Chondrocyte (in vitro differentiated cells): ENCODE measurements around the gene TRPC1. TPM values are rescaled to one million over a fixed set of nuclear protein-coding genes. Genes with fewer than 3 reads are reported as not detected.

Experiments used
- DNase-seq: peaks from one replicate; pipeline ENCODE4 v3.0.0; 2021; ENCODE audit warnings: mixed read lengths, low spot score
- H3K27ac Mint-ChIP-seq: one replicate; pipeline ENCODE4 v1.8.0; 2021; ENCODE audit warnings: mild to moderate bottlenecking, moderate library complexity, mixed read lengths; ENCODE audit not compliant: unreplicated experiment
- H3K27me3 Mint-ChIP-seq: 2 replicates; pipeline ENCODE4 v1.8.0; 2021; ENCODE audit warnings: low read depth, mixed read lengths
- H3K36me3 Mint-ChIP-seq: 2 replicates; pipeline ENCODE4 v1.8.0; 2021; ENCODE audit warnings: low read depth, mixed read lengths
- H3K4me1 Mint-ChIP-seq: 2 replicates; pipeline ENCODE4 v1.8.0; 2021; ENCODE audit warnings: low read depth, mild to moderate bottlenecking, mixed read lengths
- H3K4me3 Mint-ChIP-seq: one replicate; pipeline ENCODE4 v1.8.0; 2021; ENCODE audit warnings: mild to moderate bottlenecking, moderate library complexity, mixed read lengths; ENCODE audit not compliant: unreplicated experiment
- H3K9me3 Mint-ChIP-seq: 2 replicates; pipeline ENCODE4 v1.8.0; 2021; ENCODE audit warnings: low read depth, mixed read lengths
- total RNA-seq: library from RNA; stranded (reverse); gene quantifications from 3 replicates; pipeline ENCODE4 v1.2.1, GENCODE V29; 2021
- TF ChIP-seq, protein P1 (sequence below): fragments of 200-600 bp; sonication (generic); IDR thresholded peaks from 2 replicates; pipeline ENCODE4 v1.5.0; 2021; ENCODE audit warnings: antibody characterized with exemption, mild to moderate bottlenecking, moderate library complexity

TRPC1 gene
- total RNA-seq, 1 donor from 2014 or later: 15.1 TPM

DNA sequence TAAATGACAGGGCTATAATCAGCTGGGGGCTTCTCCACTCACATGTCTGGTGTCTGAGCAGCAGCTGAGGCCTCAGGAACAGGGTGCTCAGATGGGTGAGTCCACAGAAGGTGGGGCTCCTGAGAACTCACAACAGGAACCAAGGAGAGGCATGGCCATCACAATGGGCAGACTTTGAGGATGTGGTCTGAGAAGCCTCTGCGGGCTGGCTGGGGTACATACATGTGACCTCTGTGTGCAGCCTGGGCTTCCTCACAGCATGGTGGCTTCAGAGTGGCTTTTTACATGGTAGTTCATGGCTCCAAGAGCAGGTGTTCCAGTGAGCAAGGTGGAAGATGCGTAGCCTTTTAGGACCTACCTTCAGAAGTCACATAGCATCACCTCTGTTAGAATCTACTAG lies 58.8 kb downstream of the TRPC1 start:
- peaks cover 8% of the 10 kb centered on the region for H3K36me3 Mint-ChIP-seq
- TF ChIP-seq, protein P1, sequence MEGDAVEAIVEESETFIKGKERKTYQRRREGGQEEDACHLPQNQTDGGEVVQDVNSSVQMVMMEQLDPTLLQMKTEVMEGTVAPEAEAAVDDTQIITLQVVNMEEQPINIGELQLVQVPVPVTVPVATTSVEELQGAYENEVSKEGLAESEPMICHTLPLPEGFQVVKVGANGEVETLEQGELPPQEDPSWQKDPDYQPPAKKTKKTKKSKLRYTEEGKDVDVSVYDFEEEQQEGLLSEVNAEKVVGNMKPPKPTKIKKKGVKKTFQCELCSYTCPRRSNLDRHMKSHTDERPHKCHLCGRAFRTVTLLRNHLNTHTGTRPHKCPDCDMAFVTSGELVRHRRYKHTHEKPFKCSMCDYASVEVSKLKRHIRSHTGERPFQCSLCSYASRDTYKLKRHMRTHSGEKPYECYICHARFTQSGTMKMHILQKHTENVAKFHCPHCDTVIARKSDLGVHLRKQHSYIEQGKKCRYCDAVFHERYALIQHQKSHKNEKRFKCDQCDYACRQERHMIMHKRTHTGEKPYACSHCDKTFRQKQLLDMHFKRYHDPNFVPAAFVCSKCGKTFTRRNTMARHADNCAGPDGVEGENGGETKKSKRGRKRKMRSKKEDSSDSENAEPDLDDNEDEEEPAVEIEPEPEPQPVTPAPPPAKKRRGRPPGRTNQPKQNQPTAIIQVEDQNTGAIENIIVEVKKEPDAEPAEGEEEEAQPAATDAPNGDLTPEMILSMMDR: no peak
- peaks cover 11% of the 10 kb centered on the region for H3K4me1 Mint-ChIP-seq
- H3K27ac Mint-ChIP-seq: no peak overlapping the region
- no peak for DNase-seq
- no peak overlapping the region for H3K4me3 Mint-ChIP-seq
- no peaks in the 10 kb centered on the region for H3K9me3 Mint-ChIP-seq
- H3K27me3 Mint-ChIP-seq: no peaks in the 10 kb centered on the region

DNA sequence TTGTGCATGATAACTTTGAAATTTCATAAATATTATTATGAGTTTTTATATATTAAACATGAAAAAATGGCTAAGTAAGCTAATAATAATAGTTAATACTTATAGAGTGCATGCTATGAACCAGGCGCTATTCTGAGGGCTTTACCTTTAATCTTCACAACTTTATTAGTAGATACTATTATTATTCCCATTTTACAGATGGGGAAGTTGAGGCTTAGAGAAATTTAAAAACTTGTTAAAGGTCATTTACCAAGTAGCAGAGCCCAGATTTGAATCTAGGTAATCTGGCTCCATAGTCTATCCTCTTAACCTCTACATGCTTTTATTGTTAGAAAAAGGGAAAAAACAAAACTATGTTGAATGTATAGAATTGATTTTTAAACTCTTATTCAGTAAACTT lies 60.4 kb downstream of the TRPC1 start:
- H3K9me3 Mint-ChIP-seq: no peaks in the 10 kb centered on the region
- no peak overlapping the region for H3K27ac Mint-ChIP-seq
- H3K4me3 Mint-ChIP-seq: no peak overlapping the region
- TF ChIP-seq, protein P1: no peak
- no peaks in the 10 kb centered on the region for H3K27me3 Mint-ChIP-seq
- no peak for DNase-seq
- H3K36me3 Mint-ChIP-seq: peaks cover 10% of the 10 kb centered on the region
- peaks cover 12% of the 10 kb centered on the region for H3K4me1 Mint-ChIP-seq

DNA sequence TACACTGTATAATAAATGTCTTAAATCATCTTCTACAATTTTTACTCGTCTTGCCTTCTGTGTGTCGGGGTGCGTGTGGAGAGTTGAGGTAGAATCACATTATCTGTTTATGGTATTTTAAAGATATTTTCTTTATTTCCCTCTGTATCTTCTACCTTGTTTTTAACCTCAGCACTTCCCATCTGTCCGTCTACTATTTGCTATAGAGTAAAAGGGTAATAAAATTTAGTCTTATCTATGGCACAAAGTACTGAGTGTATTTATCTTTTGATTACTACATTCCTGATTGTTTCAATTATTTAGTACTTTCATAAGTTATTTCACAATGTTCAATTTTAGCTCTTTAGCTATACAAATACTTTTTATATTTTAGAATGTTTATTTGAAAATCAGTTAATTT lies 62.2 kb downstream of the TRPC1 start:
- peaks cover 10% of the 10 kb centered on the region for H3K36me3 Mint-ChIP-seq
- no peaks in the 10 kb centered on the region for H3K9me3 Mint-ChIP-seq
- no peak overlapping the region for H3K27ac Mint-ChIP-seq
- no peak for DNase-seq
- H3K4me1 Mint-ChIP-seq: peaks cover 6% of the 10 kb centered on the region
- TF ChIP-seq, protein P1: no peak
- no peaks in the 10 kb centered on the region for H3K27me3 Mint-ChIP-seq
- no peak overlapping the region for H3K4me3 Mint-ChIP-seq

DNA sequence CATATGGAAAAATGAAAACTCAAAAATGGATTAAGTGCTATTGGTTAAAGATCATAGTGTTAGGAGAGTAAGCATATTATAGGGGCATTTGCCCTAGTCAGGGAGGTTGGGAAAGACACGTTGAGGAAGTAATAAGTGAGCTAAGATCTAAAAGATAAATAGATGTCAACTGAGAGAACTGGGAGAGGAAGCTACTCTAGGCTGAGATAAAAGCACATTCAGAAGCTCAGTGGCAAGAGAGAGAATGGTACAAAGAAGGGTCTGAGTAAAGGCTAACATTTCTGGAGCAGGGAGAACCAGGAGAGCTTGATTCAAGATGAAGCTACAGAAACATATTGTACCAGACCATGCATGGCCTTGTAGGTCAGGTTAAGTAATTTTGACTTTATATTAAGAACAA lies 63.9 kb downstream of the TRPC1 start:
- Mint-ChIP-seq H3K27me3 (no peaks in the 10 kb centered on the region), H3K9me3 (no peaks in the 10 kb centered on the region), H3K36me3 (peaks cover 6% of the 10 kb centered on the region), H3K4me3 (no peak overlapping the region), H3K4me1 (peaks cover 6% of the 10 kb centered on the region), H3K27ac (no peak overlapping the region)
- TF ChIP-seq, protein P1: no peak
- DNase-seq: no peak

DNA sequence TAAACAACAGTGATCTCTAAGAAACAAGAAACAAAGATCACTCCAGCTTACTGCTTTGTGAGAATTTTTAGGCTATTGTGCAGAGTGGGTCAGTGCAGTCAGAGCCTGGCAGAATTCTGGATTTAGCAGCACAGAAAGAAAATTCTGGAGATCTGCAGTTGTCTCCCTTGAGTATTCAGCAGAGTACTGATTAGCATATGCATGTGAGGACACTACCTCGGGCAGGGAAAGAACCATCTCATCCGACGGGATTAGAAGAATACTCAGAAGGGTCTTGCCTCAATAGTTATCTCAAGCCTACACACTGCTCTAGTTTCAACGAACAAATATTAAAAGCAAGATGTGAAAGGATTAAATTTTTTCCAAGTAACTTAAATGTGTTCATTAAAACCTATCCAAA lies 70.7 kb downstream of the TRPC1 start:
- no peak for DNase-seq
- H3K4me1 Mint-ChIP-seq: no peaks in the 10 kb centered on the region
- H3K36me3 Mint-ChIP-seq: peaks cover 14% of the 10 kb centered on the region
- no peaks in the 10 kb centered on the region for H3K9me3 Mint-ChIP-seq
- TF ChIP-seq, protein P1: no peak
- no peak overlapping the region for H3K4me3 Mint-ChIP-seq
- no peak overlapping the region for H3K27ac Mint-ChIP-seq
- H3K27me3 Mint-ChIP-seq: no peaks in the 10 kb centered on the region
